Stimulated activated CD4-positive, alpha-beta T cell treated with anti-CD3 and anti-CD28 coated beads, Interleukin-12 subunit alpha, Interleukin-12 subunit beta, amount 100 ng/mL, for 4 hours (primary cell): ENCODE results near the gene PTGIS.
"Not testable (repeated sequence)": the region's sequence is repeated elsewhere in the genome, so short reads cannot be mapped to it uniquely, and the experiment has no call there.

Source experiments
- DNase-seq: peaks from one replicate; pipeline ENCODE4 v3.0.0-alpha.2; 2020

The PTGIS gene

GRCh38 chr20:49567421-49568277 lies at the start of gene PTGIS:
PTGIS (minus strand) TSS chr20:49568137; CDS start chr20:49568116, 21 bp downstream.
- no peak for DNase-seq

- not testable (repeated sequence) for DNase-seq
These were observed 49.5 kb upstream of the PTGIS start for GRCh38 chr20:49617394-49617793.

GRCh38 chr20:49616154-49617007 lies 48.4 kb upstream of the PTGIS start:
- no peak for DNase-seq

DNA sequence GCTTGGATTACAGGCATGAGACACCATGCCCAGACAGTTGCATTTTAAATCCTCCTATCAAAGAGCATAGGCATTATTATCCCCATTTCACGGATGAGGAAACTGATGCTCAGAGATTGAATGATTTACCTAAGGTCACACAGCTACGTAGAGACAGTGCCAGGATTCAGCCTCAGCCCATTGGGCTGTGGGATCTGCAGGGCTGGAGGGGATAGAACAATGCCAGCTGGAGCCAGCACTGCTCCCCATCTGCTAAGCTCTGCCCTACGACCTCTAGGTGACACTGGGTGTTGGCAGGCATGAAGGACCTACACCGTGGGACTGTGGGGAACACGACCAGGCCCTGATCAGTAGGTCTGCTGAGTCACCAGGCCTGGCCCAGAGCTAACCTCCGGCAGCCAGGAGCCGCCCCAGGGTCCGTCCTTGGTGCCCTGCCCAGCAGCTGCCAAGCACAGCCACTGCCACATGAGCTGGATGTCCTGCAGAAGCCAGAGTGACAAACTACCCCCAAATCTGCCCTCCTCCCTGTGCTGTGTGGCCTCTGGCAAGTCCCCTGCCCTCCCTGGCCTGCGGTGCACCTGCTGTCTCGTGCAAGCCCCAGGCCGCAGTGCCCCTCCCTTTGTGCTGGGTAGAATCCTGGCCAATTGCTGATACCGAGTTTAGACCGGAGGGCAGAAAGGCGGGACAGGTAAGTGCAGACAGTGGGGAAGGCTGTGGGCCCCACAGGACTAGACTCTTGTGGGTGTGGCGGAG lies 47.6 kb upstream of the PTGIS start:
- no peak for DNase-seq

GRCh38 chr20:49615051-49615400 lies 47.1 kb upstream of the PTGIS start:
- DNase-seq: not testable (repeated sequence)

DNA sequence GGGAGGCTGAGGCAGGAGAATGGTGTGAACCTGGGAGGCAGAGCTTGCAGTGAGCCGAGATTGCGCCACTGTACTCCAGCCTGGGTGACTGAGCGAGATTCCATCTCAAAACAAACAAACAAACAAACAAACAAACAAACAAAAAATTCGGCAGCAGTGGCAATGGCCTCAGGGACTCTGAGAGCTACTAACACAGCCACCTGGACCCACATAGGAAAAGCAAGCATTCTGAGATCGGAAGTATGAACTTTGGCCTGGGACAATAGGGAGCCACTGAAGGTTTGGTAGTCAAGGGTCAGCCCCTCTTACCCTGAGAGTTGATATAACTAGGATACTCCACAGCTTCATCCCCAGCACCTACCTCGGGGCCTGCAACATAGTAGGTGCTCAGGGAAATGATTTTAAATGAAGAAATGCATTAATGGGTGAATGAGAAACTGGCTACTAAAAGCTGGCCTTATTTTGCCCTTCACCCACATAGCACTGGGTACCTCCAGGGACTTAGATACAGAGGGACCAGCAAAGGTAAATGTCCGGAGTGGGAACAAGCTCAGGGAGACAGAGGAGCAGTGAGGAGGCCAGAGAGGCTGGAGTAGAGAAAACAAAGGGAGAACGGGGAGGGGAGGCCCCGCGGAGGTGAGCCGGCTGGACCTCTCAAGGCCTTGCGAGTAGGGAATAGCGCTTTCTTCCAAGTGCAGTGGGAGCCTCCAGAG lies 46.6 kb upstream of the PTGIS start:
- no peak for DNase-seq

DNA sequence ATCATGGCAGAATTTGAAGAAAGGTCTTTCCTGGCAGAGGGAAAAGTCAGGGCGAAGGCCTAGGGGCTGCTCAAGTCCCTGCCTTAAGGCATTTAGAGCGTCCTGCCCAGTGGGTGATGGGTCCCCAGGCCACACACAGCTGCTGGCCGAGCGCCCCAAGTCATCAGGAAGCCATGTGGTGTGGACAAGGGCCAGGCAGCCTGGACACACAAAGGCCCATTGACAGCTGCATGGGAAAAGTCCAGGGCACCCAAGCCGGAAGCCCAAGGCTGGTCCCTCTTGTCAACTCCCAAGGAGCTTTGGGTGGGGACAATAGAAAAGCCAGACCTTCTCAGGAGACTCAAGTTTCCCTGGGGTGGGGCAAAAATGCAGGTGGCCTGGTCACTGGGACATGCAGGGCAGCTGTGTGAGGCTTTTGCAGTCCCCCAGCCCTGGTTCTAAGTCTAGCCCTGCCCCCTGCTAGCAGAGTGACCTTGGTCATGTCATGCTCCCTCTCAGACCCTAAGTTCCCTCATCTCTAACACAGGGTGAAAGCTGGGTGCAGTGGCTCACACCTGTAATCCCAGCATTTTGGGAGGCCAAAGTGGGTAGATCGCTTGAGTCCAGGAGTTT lies 44.3 kb upstream of the PTGIS start:
- DNase-seq: no peak

DNA sequence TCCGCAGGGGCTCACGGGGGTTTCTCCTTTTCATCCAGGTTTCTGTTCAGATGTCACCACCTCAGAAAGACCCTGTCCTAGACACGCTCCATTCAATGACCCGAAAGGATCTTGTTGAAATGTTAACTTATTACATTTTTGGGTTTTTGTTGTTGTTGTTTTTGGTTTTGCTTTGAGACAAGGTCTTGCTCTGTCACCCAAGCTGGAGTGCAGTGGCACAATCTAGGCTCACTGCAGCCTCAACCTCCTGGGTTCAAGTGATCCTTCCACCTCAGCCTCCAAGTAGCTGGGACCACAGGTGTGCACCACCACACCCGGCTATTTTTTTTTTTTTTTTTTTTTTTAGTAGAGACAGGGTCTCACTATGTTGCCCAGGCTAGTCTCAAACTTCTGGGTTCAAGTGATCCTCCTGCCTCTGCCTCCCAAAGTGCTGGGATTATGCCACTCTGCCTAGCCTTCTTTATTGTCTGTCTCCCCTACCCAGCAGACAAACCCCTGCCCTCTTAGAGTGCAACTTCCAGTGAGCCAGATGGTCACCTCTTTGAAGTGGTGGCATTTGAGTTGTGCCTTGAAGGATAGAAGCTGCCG lies 43.7 kb upstream of the PTGIS start:
- not testable (repeated sequence) for DNase-seq

- peak; percentile 72 for DNase-seq
These were observed 43.0 kb upstream of the PTGIS start for GRCh38 chr20:49610691-49611538.

DNA sequence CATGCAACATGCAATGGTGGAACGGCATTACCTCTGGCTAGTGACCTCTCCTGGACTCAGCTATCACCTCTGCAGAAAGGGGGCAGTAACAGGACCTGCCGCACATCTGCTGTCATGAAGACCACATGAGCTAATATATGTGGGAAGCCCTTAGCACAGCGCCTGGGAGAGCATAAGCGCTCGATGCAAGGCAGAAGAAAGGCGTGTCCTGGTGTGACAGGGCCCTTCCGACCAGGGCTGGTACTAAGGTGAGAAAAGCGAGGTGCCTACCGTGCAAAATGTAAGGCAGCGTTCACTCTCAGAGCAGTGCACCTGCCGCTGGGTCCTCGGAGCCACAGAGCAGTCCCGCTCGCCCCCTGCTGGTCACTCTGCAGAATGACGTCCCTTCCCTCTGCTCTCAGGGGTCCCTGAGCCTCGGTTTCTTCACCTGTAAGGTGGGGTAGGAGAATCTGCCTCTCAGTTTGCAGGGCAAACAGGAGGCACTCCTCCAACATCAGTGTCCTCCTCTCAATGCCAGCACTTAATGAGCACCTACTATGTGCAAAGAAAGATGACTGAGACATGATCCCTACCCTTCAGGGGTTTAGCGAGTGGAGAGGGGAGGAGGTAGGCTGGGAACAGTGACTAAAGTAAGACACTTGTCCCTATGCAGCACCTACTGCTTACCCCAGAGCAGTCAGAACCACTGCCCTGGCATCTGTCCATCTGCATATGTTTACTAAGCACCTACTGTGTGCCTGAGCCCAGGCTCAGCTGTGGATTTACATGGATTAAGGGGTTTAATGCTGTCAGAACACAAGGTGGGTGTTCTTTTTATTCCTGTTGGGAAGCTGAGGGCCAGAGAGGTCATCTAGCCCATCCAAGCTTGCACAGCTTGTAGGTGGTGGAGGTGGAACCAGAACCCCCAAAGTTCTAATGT lies 41.1 kb upstream of the PTGIS start:
- peak; percentile 72 for DNase-seq

GRCh38 chr20:49607568-49607967 lies 39.6 kb upstream of the PTGIS start:
- DNase-seq: no peak

DNA sequence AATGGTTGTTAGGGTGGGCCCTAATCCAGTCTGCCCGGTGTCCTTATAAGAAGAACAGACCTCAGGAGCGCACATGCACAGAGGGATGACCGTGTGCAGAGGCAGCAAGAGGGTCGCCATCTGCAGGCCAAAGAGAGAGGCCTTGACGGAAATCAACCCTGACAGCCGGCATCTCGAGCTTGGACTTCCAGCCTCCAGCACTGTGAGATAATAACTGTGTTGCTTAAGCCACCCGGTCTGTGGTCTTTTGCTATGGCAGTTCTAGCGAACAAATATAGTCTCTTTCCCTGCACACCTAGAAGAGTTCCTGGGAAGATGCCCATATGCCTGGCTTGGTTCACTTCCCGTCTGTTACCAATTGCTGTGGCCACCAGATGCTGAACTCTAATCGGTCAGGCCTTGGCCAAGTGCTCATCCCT lies 35.3 kb upstream of the PTGIS start:
- no peak for DNase-seq

- no peak for DNase-seq
These were observed 34.6 kb upstream of the PTGIS start for GRCh38 chr20:49602345-49603208.

GRCh38 chr20:49601153-49601924 lies 33.4 kb upstream of the PTGIS start:
- DNase-seq: no peak

DNA sequence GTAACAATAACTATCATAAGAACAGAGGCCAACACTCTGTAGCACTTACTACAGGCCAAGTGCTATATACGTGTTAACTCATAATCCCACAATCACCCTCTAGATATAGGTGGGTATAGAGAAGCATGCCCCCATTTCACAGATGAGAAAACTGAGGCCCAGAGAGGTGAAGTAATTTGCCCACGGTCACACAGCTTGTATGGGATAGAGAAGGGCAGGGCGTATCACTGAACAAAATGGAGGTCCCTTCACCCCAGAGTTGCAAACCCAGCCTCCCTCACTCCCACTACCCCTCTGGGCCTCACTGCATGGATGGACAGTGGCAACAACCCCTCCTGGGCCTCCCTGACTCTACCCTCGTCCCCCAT lies 31.8 kb upstream of the PTGIS start:
- DNase-seq: no peak

- no peak for DNase-seq
These were observed 30.0 kb upstream of the PTGIS start for GRCh38 chr20:49597825-49598395.

- DNase-seq: peak; percentile 47
These were observed 28.0 kb upstream of the PTGIS start for GRCh38 chr20:49595811-49596561.
